MCF 10A (cell line): ENCODE measurements around the gene CR1. TPM values are rescaled to one million over a fixed set of nuclear protein-coding genes. Genes with fewer than 3 reads are reported as not detected.

Experiments
- BruUV-seq: library from RNA; stranded (reverse); fragments of 400-500 nt; replicated peaks from 2 replicates; lab custom pipeline; 2021; lab: Mats Ljungman, UMichigan
- CTCF ChIA-PET: fragments of 300-600 bp; sonication (Branson Sonifier 250); formaldehyde crosslinking; extraction: SDS; loops from one replicate; lab custom pipeline; 2021; ENCODE audit warnings: antibody characterized with exemption, inconsistent platforms; lab: Yijun Ruan, JAX
- POLR2A ChIA-PET: fragments of 300-600, 350-650 bp; sonication (Branson Sonifier 250); formaldehyde crosslinking; extraction: SDS; loops from one replicate; lab custom pipeline; 2020; ENCODE audit warnings: antibody characterized with exemption, inconsistent platforms; lab: Yijun Ruan, JAX
- DNase-seq: peaks from one replicate; pipeline ENCODE4 v3.0.0-alpha.2; 2018; ENCODE audit not compliant: unreplicated experiment
- H3K27ac Mint-ChIP-seq: one replicate; pipeline ENCODE4 v1.8.0; 2022; ENCODE audit warnings: mild to moderate bottlenecking, low read depth, mixed read lengths; ENCODE audit not compliant: unreplicated experiment
- H3K27me3 Mint-ChIP-seq: one replicate; pipeline ENCODE4 v1.8.0; 2022; ENCODE audit warnings: mixed read lengths; ENCODE audit not compliant: insufficient read depth, unreplicated experiment
- H3K36me3 Mint-ChIP-seq: one replicate; pipeline ENCODE4 v1.8.0; 2022; ENCODE audit warnings: mild to moderate bottlenecking, moderate library complexity, mixed read lengths; ENCODE audit not compliant: insufficient read depth, unreplicated experiment
- H3K4me1 Mint-ChIP-seq: one replicate; pipeline ENCODE4 v1.8.0; 2022; ENCODE audit warnings: mixed read lengths; ENCODE audit not compliant: insufficient read depth, unreplicated experiment
- H3K4me3 Mint-ChIP-seq: one replicate; pipeline ENCODE4 v1.8.0; 2022; ENCODE audit warnings: mild to moderate bottlenecking, moderate library complexity, mixed read lengths; ENCODE audit not compliant: unreplicated experiment
- H3K9me3 Mint-ChIP-seq: one replicate; pipeline ENCODE4 v1.8.0; 2022; ENCODE audit warnings: mixed read lengths; ENCODE audit not compliant: unreplicated experiment
- intact Hi-C: fragments of 100-400 bp; cut with micrococcal nuclease; formaldehyde crosslinking; loops from 2 replicates; pipeline ENCODE4 v1.14.1; 2022
- total RNA-seq: library from RNA; stranded (reverse); gene quantifications from 2 replicates; pipeline ENCODE4 v1.2.3, GENCODE V29; 2022
- TF ChIP-seq, protein P1 (sequence below): fragments of 200-600 bp; IDR thresholded peaks from one replicate; pipeline ENCODE4 v1.8.0; 2022; ENCODE audit warnings: antibody characterized with exemption, mild to moderate bottlenecking; ENCODE audit not compliant: unreplicated experiment

The CR1 gene
- total RNA-seq, 1 experiment from 2014 or later, result not detected

DNA sequence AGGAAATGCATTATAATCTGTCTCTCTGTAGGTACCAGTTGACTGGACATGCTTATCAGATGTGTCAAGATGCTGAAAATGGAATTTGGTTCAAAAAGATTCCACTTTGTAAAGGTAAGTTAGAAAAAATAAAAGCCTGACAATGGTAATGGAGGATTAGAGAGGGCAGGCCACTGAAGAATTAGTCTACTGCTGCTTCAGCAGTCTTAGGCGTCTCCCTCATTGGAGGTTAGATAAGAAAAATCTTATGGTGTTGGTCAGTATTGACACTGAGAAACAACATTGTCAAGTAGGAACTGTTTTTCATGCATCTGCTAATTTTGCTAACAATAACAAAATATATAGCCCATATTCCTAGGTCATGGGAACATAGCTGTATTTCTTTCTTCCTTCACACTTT, 21.7 kb upstream of the CR1 start:
- intact Hi-C loops, result no loop called here
- Mint-ChIP-seq H3K27me3 (peaks cover 84% of the 10 kb centered on the region), H3K4me1 (no peaks in the 10 kb centered on the region), H3K9me3 (no peaks in the 10 kb centered on the region), H3K4me3 (no peak overlapping the region), H3K27ac (no peak overlapping the region), H3K36me3 (no peaks in the 10 kb centered on the region)
- no TSS peak for BruUV-seq
- CTCF ChIA-PET, result interaction anchor here (0.6 to 0.9 kb wide), 2 partner anchors 52 to 137 kb away, joined by 3 read pairs; no protein-coding TSS in a partner anchor
- POLR2A ChIA-PET, result interaction anchor here (0.7 to 1.5 kb wide), 4 partner anchors 10 to 138 kb away, joined by 3 to 4 read pairs (median 3); no protein-coding TSS in a partner anchor
- TF ChIP-seq, protein P1, sequence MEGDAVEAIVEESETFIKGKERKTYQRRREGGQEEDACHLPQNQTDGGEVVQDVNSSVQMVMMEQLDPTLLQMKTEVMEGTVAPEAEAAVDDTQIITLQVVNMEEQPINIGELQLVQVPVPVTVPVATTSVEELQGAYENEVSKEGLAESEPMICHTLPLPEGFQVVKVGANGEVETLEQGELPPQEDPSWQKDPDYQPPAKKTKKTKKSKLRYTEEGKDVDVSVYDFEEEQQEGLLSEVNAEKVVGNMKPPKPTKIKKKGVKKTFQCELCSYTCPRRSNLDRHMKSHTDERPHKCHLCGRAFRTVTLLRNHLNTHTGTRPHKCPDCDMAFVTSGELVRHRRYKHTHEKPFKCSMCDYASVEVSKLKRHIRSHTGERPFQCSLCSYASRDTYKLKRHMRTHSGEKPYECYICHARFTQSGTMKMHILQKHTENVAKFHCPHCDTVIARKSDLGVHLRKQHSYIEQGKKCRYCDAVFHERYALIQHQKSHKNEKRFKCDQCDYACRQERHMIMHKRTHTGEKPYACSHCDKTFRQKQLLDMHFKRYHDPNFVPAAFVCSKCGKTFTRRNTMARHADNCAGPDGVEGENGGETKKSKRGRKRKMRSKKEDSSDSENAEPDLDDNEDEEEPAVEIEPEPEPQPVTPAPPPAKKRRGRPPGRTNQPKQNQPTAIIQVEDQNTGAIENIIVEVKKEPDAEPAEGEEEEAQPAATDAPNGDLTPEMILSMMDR, result no peak
- DNase-seq, result no peak

DNA sequence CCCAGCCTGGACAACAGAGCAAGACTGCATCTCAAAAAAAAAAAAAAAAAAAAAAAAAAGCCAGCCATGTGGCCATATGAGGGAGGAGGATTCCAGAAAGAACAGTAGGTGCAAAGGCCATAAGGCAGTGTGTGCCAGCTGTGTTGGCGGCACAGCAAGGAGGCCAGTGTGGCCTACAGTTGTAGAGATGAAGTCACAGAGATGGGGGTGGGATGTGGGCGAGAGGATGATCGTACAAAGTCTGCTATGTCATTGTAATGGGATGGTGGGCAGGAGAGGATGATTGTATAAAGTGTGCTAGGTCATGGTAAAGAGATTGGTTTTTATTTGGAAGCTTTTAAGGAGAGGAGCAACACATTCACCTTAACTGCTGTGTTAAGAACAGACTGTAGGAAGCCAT, 9.8 kb upstream of the CR1 start:
- no peak overlapping the region for H3K4me3 Mint-ChIP-seq
- TF ChIP-seq, protein P1, result no peak
- no peaks in the 10 kb centered on the region for H3K9me3 Mint-ChIP-seq
- H3K36me3 Mint-ChIP-seq, result no peaks in the 10 kb centered on the region
- intact Hi-C loops, result no loop called here
- BruUV-seq, result no TSS peak
- POLR2A ChIA-PET, result interaction anchor here (0.5 to 1.3 kb wide), 2 partner anchors 12 to 25 kb away, joined by 3 read pairs; no protein-coding TSS in a partner anchor
- peaks cover 56% of the 10 kb centered on the region for H3K27me3 Mint-ChIP-seq
- DNase-seq, result no peak
- CTCF ChIA-PET, result interaction anchor here (0.5 to 0.9 kb wide), 5 partner anchors 13 to 397 kb away, joined by 3 to 4 read pairs (median 3); no protein-coding TSS in a partner anchor
- H3K4me1 Mint-ChIP-seq, result no peaks in the 10 kb centered on the region
- no peak overlapping the region for H3K27ac Mint-ChIP-seq

DNA sequence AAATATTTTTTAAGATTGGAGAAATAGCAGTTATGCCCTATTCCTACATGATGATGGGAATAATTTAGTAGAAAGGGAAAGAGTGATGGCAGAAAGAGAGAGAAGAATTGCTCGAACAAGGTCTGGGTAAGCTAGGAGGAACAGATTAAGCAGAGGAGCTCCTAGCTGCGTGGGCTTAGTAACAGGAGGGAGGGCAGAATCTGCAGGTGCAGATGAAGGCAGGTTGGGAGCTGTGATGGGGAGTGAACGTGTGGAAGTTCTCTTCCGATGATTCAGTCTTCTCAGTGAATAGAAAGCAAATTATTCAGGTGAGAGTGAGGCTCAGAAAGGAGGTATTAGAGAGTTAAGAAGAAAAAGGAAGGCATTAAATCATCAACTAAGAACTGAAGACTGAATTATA, 8.3 kb upstream of the CR1 start:
- Mint-ChIP-seq H3K4me3 (no peak overlapping the region), H3K27ac (no peak overlapping the region), H3K4me1 (no peaks in the 10 kb centered on the region), H3K9me3 (no peaks in the 10 kb centered on the region), H3K36me3 (no peaks in the 10 kb centered on the region), H3K27me3 (peaks cover 49% of the 10 kb centered on the region)
- BruUV-seq, result no TSS peak
- no peak for DNase-seq
- intact Hi-C loops, result no loop called here
- ChIA-PET CTCF (interaction anchor here (0.6 to 4.4 kb wide), 5 partner anchors 8 to 343 kb away, joined by 3 to 30 read pairs (median 4); no protein-coding TSS in a partner anchor), POLR2A (interaction anchor here (0.6 to 1.3 kb wide), 3 partner anchors 10 to 1019 kb away, joined by 3 read pairs; no protein-coding TSS in a partner anchor)
- TF ChIP-seq, protein P1, result no peak

DNA sequence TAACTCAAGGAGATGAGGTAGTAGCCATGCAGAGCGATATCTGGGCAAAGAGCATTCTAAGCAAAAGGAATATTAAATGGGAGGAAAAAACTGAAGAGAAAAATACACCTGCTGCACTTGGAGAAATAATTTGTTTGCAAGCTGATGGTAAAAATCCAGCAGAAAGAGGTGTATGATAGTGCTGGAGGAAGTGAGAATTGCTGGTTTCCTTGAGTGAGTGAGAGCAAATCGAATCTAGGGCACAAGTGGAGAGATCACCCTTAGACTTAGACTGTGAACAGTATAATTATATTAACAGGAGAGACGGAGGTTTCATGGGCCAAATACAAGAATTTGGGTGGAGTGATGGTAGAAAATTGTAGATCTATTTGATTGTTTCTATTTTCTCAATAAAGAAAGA, 2.7 kb upstream of the CR1 start:
- CTCF ChIA-PET, result interaction anchor here (1.2 kb wide), 1 partner anchor 88 kb away, joined by 3 read pairs; no protein-coding TSS in a partner anchor
- Mint-ChIP-seq H3K4me3 (no peak overlapping the region), H3K36me3 (no peaks in the 10 kb centered on the region), H3K27ac (no peak overlapping the region), H3K4me1 (no peaks in the 10 kb centered on the region), H3K9me3 (no peaks in the 10 kb centered on the region), H3K27me3 (peaks cover 16% of the 10 kb centered on the region)
- no TSS peak for BruUV-seq
- intact Hi-C loops, result no loop called here
- TF ChIP-seq, protein P1, result no peak
- DNase-seq, result no peak
- POLR2A ChIA-PET, result interaction anchor here (0.5 kb wide), 1 partner anchor 10 kb away, joined by 3 read pairs; no protein-coding TSS in a partner anchor
